ENCODE results near the gene SYTL2. TPM values are rescaled to one million over a fixed set of nuclear protein-coding genes. Genes with fewer than 3 reads are reported as not detected.

Gene SYTL2
- total and polyA plus RNA-seq, 8 donors: 21.3 to 63.3 (median 45.0) TPM

- Histone ChIP-seq H3K9me3 (no peaks in the 10 kb centered on the region), H3K27me3 (no peaks in the 10 kb centered on the region), H3K36me3 (no peaks in the 10 kb centered on the region), H3K27ac (no peak overlapping the region), H3K4me3 (no peak overlapping the region), H3K4me1 (peaks cover 0 to 4% of the 10 kb centered on the region in 2 donors)
- no peak for TF ChIP-seq CTCF (IDR thresholded peaks at IDR 0.05)
- no peak for ATAC-seq
- intact Hi-C loops (cut with DNase I): no loop called here
- DNase-seq: no peak
Observed at GRCh38 chr11:85721191-85721590, 89.8 kb downstream of the SYTL2 start.

- H3K4me3 ChIP-seq: no peak overlapping the region
- H3K36me3 ChIP-seq: no peaks in the 10 kb centered on the region
- TF ChIP-seq CTCF (IDR thresholded peaks at IDR 0.05): no peak
- H3K27me3 ChIP-seq: no peaks in the 10 kb centered on the region
- peak in 3 of 4 donors; percentile 32 to 66 (median 64) for DNase-seq
- ATAC-seq: peak; percentile 83
- H3K9me3 ChIP-seq: no peaks in the 10 kb centered on the region
- intact Hi-C loops (cut with DNase I): no loop called here
- peak overlapping the region; percentile 26 to 55 for H3K27ac ChIP-seq
- H3K4me1 ChIP-seq: no peaks in the 10 kb centered on the region
Observed at GRCh38 chr11:85718991-85719807, 91.7 kb downstream of the SYTL2 start.

DNA sequence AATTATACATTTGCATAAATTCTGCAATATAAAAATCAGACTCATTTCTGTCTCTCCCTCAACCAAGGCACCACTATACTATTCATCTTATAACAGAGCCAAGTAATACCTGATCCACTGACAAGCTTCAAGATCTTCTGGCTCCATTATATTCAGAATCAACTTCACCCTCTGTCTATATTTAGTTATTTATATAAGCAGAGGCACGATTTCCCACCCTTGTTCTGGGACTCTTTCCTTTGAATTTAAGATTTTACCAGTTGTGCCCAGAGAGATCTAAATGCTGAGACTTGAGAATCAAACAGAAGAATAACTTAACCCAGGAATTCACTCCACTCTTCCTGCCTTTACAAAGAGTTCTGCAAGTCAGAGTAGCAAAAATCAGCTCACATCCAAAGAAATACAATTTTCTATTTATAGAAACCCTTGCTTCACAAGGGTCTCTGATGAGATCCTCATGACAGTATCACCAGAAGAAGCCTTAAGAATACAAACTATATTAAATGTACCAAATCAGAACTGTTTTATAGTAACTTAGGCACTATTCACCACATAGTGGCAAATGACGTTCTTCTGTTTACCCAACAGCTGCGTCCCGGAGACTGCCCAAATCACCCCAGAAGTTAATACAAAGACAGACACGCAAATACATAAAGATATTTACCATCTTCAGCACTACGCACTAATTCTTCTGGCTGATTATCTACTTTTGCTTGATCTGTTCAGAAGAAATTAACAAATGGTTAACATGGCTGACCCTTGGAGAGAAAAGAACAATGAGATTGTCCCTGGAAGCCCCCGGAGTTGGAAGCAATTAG, 92.6 kb downstream of the SYTL2 start:
- peak overlapping the region; percentile 26 to 55 for H3K27ac ChIP-seq
- no peak for DNase-seq
- ATAC-seq: no peak
- no peak for TF ChIP-seq CTCF (IDR thresholded peaks at IDR 0.05)
- no peak overlapping the region for H3K4me3 ChIP-seq
- no peaks in the 10 kb centered on the region for H3K27me3 ChIP-seq
- no peaks in the 10 kb centered on the region for H3K36me3 ChIP-seq
- no peaks in the 10 kb centered on the region for H3K4me1 ChIP-seq
- intact Hi-C loops (cut with DNase I): no loop called here
- H3K9me3 ChIP-seq: no peaks in the 10 kb centered on the region

DNA sequence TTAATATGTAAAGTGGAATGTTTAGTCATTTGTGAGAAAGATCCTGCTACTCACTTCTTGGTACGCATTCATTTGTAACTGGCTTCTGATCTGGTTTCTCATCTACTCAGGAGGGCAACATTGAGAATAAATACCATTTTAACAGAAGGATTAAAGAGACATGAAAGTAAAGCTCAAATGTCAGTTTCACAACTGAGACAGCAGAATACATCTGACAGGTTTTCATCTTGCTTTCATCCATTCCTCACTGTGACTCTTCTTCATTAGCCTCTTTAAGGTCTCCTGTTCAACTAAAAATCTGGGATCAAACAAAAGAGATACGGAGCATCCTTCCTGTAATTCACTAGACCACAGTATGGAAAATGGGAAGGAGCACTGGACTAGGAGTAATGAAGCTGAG, 93.5 kb downstream of the SYTL2 start:
- intact Hi-C loops (cut with DNase I): no loop called here
- Histone ChIP-seq H3K27me3 (no peaks in the 10 kb centered on the region), H3K4me3 (no peak overlapping the region), H3K9me3 (no peaks in the 10 kb centered on the region), H3K4me1 (no peaks in the 10 kb centered on the region), H3K36me3 (no peaks in the 10 kb centered on the region), H3K27ac (no peak overlapping the region)
- no peak for TF ChIP-seq CTCF (IDR thresholded peaks at IDR 0.05)
- DNase-seq (no peak), ATAC-seq (no peak)

GRCh38 chr11:85712953-85713352, 98.0 kb downstream of the SYTL2 start:
- ATAC-seq (no peak), DNase-seq (no peak)
- Histone ChIP-seq H3K4me3 (no peak overlapping the region), H3K36me3 (no peaks in the 10 kb centered on the region), H3K4me1 (no peaks in the 10 kb centered on the region), H3K27ac (no peak overlapping the region), H3K27me3 (no peaks in the 10 kb centered on the region), H3K9me3 (no peaks in the 10 kb centered on the region)
- intact Hi-C loops (cut with DNase I): no loop called here
- TF ChIP-seq CTCF (IDR thresholded peaks at IDR 0.05): no peak

All from left lung (tissue), 10 donors.